T-cell (primary cell): Measurements from ENCODE around the gene TAF3. TPM values are rescaled to one million over a fixed set of nuclear protein-coding genes. Genes with fewer than 3 reads are reported as not detected.

Experiments
- ATAC-seq, 4 experiments: fragments of 200-7000 bp in 3 of 4; fragments of 150-1000 bp in 1 of 4; cut with Tn5 transposase; replicated peaks in 1 of 4; 1 replicate in 3 of 4; 2 replicates in 1 of 4; pipeline ENCODE4 v1.10.0; 2021; ENCODE audit warnings: moderate library complexity in 3 of 4, mild to moderate bottlenecking in 2 of 4, moderate number of reproducible peaks in 1 of 4
- CTCF ChIA-PET, 2 donors: fragments of 300-600 bp; sonication (Branson Sonifier 250); formaldehyde crosslinking; loops; one replicate each; lab custom pipeline; 2022; ENCODE audit warnings: antibody characterized with exemption in 2 of 2; lab: Charles Lee
- POLR2A ChIA-PET, 2 donors: fragments of 300-600 bp; sonication (Branson Sonifier 250); formaldehyde crosslinking; loops; one replicate each; lab custom pipeline; 2022; ENCODE audit warnings: antibody characterized with exemption in 2 of 2; lab: Charles Lee
- DNase-seq, 35 experiments: peaks; one replicate each; pipeline versions ENCODE4 v3.0.0 to v3.0.0-alpha.2; 2013 to 2023
- H3K27ac ChIP-seq: one replicate; pipeline ENCODE4 v1.5.1; 2013; ENCODE audit warnings: low read length
- H3K27me3 ChIP-seq, 2 experiments: replicated peaks in 1 of 2; 1 replicate in 1 of 2; 2 replicates in 1 of 2; pipeline versions ENCODE4 v1.6.1 to v1.7.0; 2013; ENCODE audit warnings: low read length in 1 of 2, mixed read lengths in 1 of 2; ENCODE audit not compliant: control insufficient read depth in 2 of 2, insufficient read depth in 2 of 2; ENCODE audit errors: extremely low read depth in 1 of 2
- H3K36me3 ChIP-seq, 2 donors: 1 replicate in 1 of 2; 2 replicates in 1 of 2; pipeline versions ENCODE4 v1.6.1 to v1.7.0; 2013; ENCODE audit warnings: low read length in 1 of 2; ENCODE audit not compliant: control insufficient read depth in 2 of 2, insufficient read depth in 1 of 2; ENCODE audit errors: extremely low read depth in 1 of 2
- H3K4me1 ChIP-seq, 2 experiments: 1 replicate in 1 of 2; 2 replicates in 1 of 2; pipeline versions ENCODE4 v1.6.1 to v1.7.0; 2013; ENCODE audit warnings: low read length in 2 of 2, mixed read lengths in 1 of 2; ENCODE audit not compliant: insufficient read depth in 2 of 2, control insufficient read depth in 1 of 2; ENCODE audit errors: extremely low read depth in 1 of 2
- H3K4me3 ChIP-seq, 2 donors: 1 replicate in 1 of 2; 2 replicates in 1 of 2; pipeline versions ENCODE4 v1.5.1 to v1.7.0; 2013; ENCODE audit warnings: mild to moderate bottlenecking in 2 of 2, low read length in 1 of 2, moderate library complexity in 1 of 2; ENCODE audit not compliant: control insufficient read depth in 1 of 2; ENCODE audit errors: extremely low read depth in 1 of 2
- H3K9me3 ChIP-seq: 2 replicates; pipeline ENCODE4 v1.7.0; 2013
- H3K27ac Mint-ChIP-seq, 2 donors: one replicate each; pipeline ENCODE4 v1.8.0; 2020 to 2021; ENCODE audit warnings: mild to moderate bottlenecking in 2 of 2, mixed read lengths in 2 of 2
- H3K27me3 Mint-ChIP-seq, 2 donors: one replicate each; pipeline ENCODE4 v1.8.0; 2021 to 2022; ENCODE audit warnings: mixed read lengths in 2 of 2
- H3K36me3 Mint-ChIP-seq: one replicate; pipeline ENCODE4 v1.8.0; 2021; ENCODE audit warnings: mixed read lengths
- H3K4me1 Mint-ChIP-seq, 3 donors: one replicate each; pipeline ENCODE4 v1.8.0; 2020 to 2022; ENCODE audit warnings: mixed read lengths in 3 of 3, mild to moderate bottlenecking in 1 of 3
- H3K4me3 Mint-ChIP-seq, 3 donors: one replicate each; pipeline ENCODE4 v1.8.0; 2020 to 2022; ENCODE audit warnings: mild to moderate bottlenecking in 3 of 3, mixed read lengths in 3 of 3, moderate library complexity in 3 of 3
- H3K9me3 Mint-ChIP-seq, 3 donors: one replicate each; pipeline ENCODE4 v1.8.0; 2020 to 2022; ENCODE audit warnings: mixed read lengths in 3 of 3
- WGBS: methylation state at CpG from one replicate; pipeline ENCODE4 v1.1.5; 2013; ENCODE audit warnings: missing lambda C conversion rate; ENCODE audit not compliant: insufficient coverage; 5-methylcytosine and 5-hydroxymethylcytosine counted together
- total RNA-seq, 35 experiments: library from RNA in 6 of 35; stranded (reverse) in 6 of 35; fragments of 120-200 nt in 1 of 35; gene quantifications; one replicate each; pipeline versions ENCODE4 v1.2.1 to v1.2.4 and lab custom pipeline; 2013 to 2026

Gene TAF3
- total RNA-seq, 5 donors from 2014 or later (not counting 1 experiment from before 2014, with no cell fraction given) = 18.2 to 21.8 (median 20.0) TPM

- Histone ChIP-seq H3K27ac (no peak overlapping the region), H3K4me1 (no peaks in the 10 kb centered on the region), H3K27me3 (no peaks in the 10 kb centered on the region), H3K4me3 (no peak overlapping the region), H3K9me3 (no peaks in the 10 kb centered on the region), H3K36me3 (peaks cover 7 to 31% of the 10 kb centered on the region in 2 donors)
- ATAC-seq (no peak), DNase-seq (no peak)
- Mint-ChIP-seq H3K27me3 (no peaks in the 10 kb centered on the region), H3K9me3 (no peaks in the 10 kb centered on the region), H3K4me3 (no peak overlapping the region), H3K27ac (no peak overlapping the region), H3K36me3 (peaks cover 60% of the 10 kb centered on the region), H3K4me1 (no peaks in the 10 kb centered on the region)
- POLR2A ChIA-PET = no interaction called here
- CTCF ChIA-PET = no interaction called here
- no CpG with 5 or more reads among the region's 1 CpG for WGBS
Measured at GRCh38 chr10:7980196-7980595, 161.9 kb downstream of the TAF3 start.

- Mint-ChIP-seq H3K27ac (no peak overlapping the region), H3K4me1 (no peaks in the 10 kb centered on the region), H3K4me3 (no peak overlapping the region), H3K27me3 (no peaks in the 10 kb centered on the region), H3K36me3 (peaks cover 65% of the 10 kb centered on the region), H3K9me3 (no peaks in the 10 kb centered on the region)
- Histone ChIP-seq H3K9me3 (no peaks in the 10 kb centered on the region), H3K4me3 (no peak overlapping the region), H3K27ac (no peak overlapping the region), H3K4me1 (no peaks in the 10 kb centered on the region), H3K36me3 (peaks cover 7 to 24% of the 10 kb centered on the region in 2 donors), H3K27me3 (no peaks in the 10 kb centered on the region)
- ATAC-seq (no peak), DNase-seq (no peak)
- ChIA-PET CTCF (no interaction called here), POLR2A (no interaction called here)
- 100% methylated on average over 4 of the region's 5 CpGs for WGBS
Measured at GRCh38 chr10:7982727-7983126, 164.4 kb downstream of the TAF3 start.

- H3K27ac ChIP-seq = no peak overlapping the region
- ATAC-seq = no peak
- H3K36me3 ChIP-seq = peaks cover 3 to 13% of the 10 kb centered on the region in 2 donors
- CTCF ChIA-PET = no interaction called here
- no peaks in the 10 kb centered on the region for H3K9me3 Mint-ChIP-seq
- no peaks in the 10 kb centered on the region for H3K9me3 ChIP-seq
- H3K4me1 ChIP-seq = no peaks in the 10 kb centered on the region
- H3K27me3 ChIP-seq = no peaks in the 10 kb centered on the region
- no peak overlapping the region for H3K4me3 ChIP-seq
- POLR2A ChIA-PET = no interaction called here
- no CpG with 5 or more reads among the region's 3 CpGs for WGBS
- no peaks in the 10 kb centered on the region for H3K4me1 Mint-ChIP-seq
- DNase-seq = no peak
- H3K27me3 Mint-ChIP-seq = no peaks in the 10 kb centered on the region
- peaks cover 62% of the 10 kb centered on the region for H3K36me3 Mint-ChIP-seq
- H3K4me3 Mint-ChIP-seq = no peak overlapping the region
- H3K27ac Mint-ChIP-seq = no peak overlapping the region
Measured at GRCh38 chr10:7984325-7984724, 166.0 kb downstream of the TAF3 start.

- 97% methylated on average over 5 of the region's 7 CpGs for WGBS
- H3K27me3 ChIP-seq = no peaks in the 10 kb centered on the region
- H3K4me3 Mint-ChIP-seq = no peak overlapping the region
- H3K27ac Mint-ChIP-seq = no peak overlapping the region
- no peaks in the 10 kb centered on the region for H3K9me3 ChIP-seq
- no peak overlapping the region for H3K27ac ChIP-seq
- DNase-seq (no peak), ATAC-seq (no peak)
- H3K4me3 ChIP-seq = no peak overlapping the region
- peaks cover 58% of the 10 kb centered on the region for H3K36me3 Mint-ChIP-seq
- H3K4me1 ChIP-seq = no peaks in the 10 kb centered on the region
- peaks cover 3 to 13% of the 10 kb centered on the region in 2 donors for H3K36me3 ChIP-seq
- CTCF ChIA-PET = interaction anchor here (0.7 to 1.5 kb wide), 2 partner anchors 17 to 1092 kb away, joined by 4 to 8 read pairs; no protein-coding TSS in a partner anchor
- H3K9me3 Mint-ChIP-seq = no peaks in the 10 kb centered on the region
- POLR2A ChIA-PET = no interaction called here
- H3K4me1 Mint-ChIP-seq = no peaks in the 10 kb centered on the region
- H3K27me3 Mint-ChIP-seq = no peaks in the 10 kb centered on the region
Measured at GRCh38 chr10:7984896-7985295, 166.6 kb downstream of the TAF3 start.

- ChIA-PET CTCF (no interaction called here), POLR2A (no interaction called here)
- Mint-ChIP-seq H3K27ac (no peak overlapping the region), H3K9me3 (no peaks in the 10 kb centered on the region), H3K4me1 (peaks cover 0 to 5% (median 0%) of the 10 kb centered on the region in 3 donors), H3K4me3 (no peak overlapping the region), H3K36me3 (peaks cover 55% of the 10 kb centered on the region), H3K27me3 (no peaks in the 10 kb centered on the region)
- Histone ChIP-seq H3K4me1 (no peaks in the 10 kb centered on the region), H3K4me3 (no peak overlapping the region), H3K9me3 (no peaks in the 10 kb centered on the region), H3K27ac (no peak overlapping the region), H3K27me3 (no peaks in the 10 kb centered on the region), H3K36me3 (peaks cover 3 to 6% of the 10 kb centered on the region in 2 donors)
- ATAC-seq (no peak), DNase-seq (no peak)
- WGBS = 77% methylated on average over 2 of the region's 4 CpGs
Measured at GRCh38 chr10:7986851-7987250, 168.5 kb downstream of the TAF3 start.

GRCh38 chr10:7988989-7989388 is 170.7 kb downstream of the TAF3 start:
- Histone ChIP-seq H3K36me3 (no peaks in the 10 kb centered on the region), H3K9me3 (no peaks in the 10 kb centered on the region), H3K27ac (no peak overlapping the region), H3K4me3 (no peak overlapping the region), H3K4me1 (no peaks in the 10 kb centered on the region), H3K27me3 (no peaks in the 10 kb centered on the region)
- Mint-ChIP-seq H3K4me3 (no peak overlapping the region), H3K4me1 (peaks cover 0 to 11% (median 0%) of the 10 kb centered on the region in 3 donors), H3K36me3 (peaks cover 60% of the 10 kb centered on the region), H3K9me3 (no peaks in the 10 kb centered on the region), H3K27me3 (no peaks in the 10 kb centered on the region), H3K27ac (no peak overlapping the region)
- ATAC-seq (no peak), DNase-seq (no peak)
- CTCF ChIA-PET = interaction anchor here in 1 of 2 donors (0.7 kb wide), 1 partner anchor 333 kb away, joined by 5 read pairs; no protein-coding TSS in a partner anchor
- POLR2A ChIA-PET = no interaction called here
- 100% methylated on average over 2 of the region's 2 CpGs for WGBS

GRCh38 chr10:7998831-7999230 is 180.5 kb downstream of the TAF3 start:
- no peaks in the 10 kb centered on the region for H3K4me1 ChIP-seq
- no peaks in the 10 kb centered on the region for H3K9me3 ChIP-seq
- H3K27me3 ChIP-seq = no peaks in the 10 kb centered on the region
- 92% methylated on average over 1 of the region's 1 CpG for WGBS
- no peak overlapping the region for H3K4me3 ChIP-seq
- ChIA-PET POLR2A (no interaction called here), CTCF (no interaction called here)
- no peaks in the 10 kb centered on the region for H3K36me3 ChIP-seq
- DNase-seq (no peak), ATAC-seq (no peak)
- Mint-ChIP-seq H3K4me1 (peaks cover 0 to 3% (median 0%) of the 10 kb centered on the region in 3 donors), H3K4me3 (no peak overlapping the region), H3K36me3 (peaks cover 58% of the 10 kb centered on the region), H3K9me3 (peaks cover 0 to 22% (median 9%) of the 10 kb centered on the region in 3 donors), H3K27me3 (no peaks in the 10 kb centered on the region), H3K27ac (no peak overlapping the region)
- H3K27ac ChIP-seq = no peak overlapping the region
